Vagina (tissue), 2 donors: ENCODE results near the gene PCSK5. TPM values are rescaled to one million over a fixed set of nuclear protein-coding genes. Genes with fewer than 3 reads are reported as not detected.
A peak's percentile ranks its signal among the peaks of the same experiment; 100 is the strongest.

Experiments
- DNase-seq, 2 donors: peaks; one replicate each; pipeline ENCODE4 v3.0.0-alpha.2; 2017; ENCODE audit errors: extremely low spot score in 2 of 2
- H3K27ac ChIP-seq: fragments of 200-600 bp; sonication (generic); one replicate; pipeline ENCODE4 v1.5.1; 2019
- H3K27me3 ChIP-seq: fragments of 200-600 bp; sonication (generic); one replicate; pipeline ENCODE4 v1.5.1; 2019
- H3K36me3 ChIP-seq, 2 donors: fragments of 200-600 bp; sonication (generic); one replicate each; pipeline ENCODE4 v1.5.1; 2017 to 2019
- H3K4me1 ChIP-seq: fragments of 200-600 bp; sonication (generic); one replicate; pipeline ENCODE4 v1.5.1; 2019
- H3K4me3 ChIP-seq, 2 donors: fragments of 200-600 bp; sonication (generic); 1 replicate in 1 of 2; 2 replicates in 1 of 2; pipeline ENCODE4 v1.5.1; 2016 to 2019
- H3K9me3 ChIP-seq: fragments of 200-600 bp; sonication (generic); one replicate; pipeline ENCODE4 v1.5.1; 2019
- POLR2A ChIP-seq, 2 donors: fragments of 450-650 bp; IDR thresholded peaks; one replicate each; pipeline ENCODE4 v1.6.1; 2017; ENCODE audit warnings: antibody characterized with exemption in 2 of 2, mild to moderate bottlenecking in 2 of 2, moderate library complexity in 2 of 2
- POLR2AphosphoS5 ChIP-seq, 2 donors: sonication (generic); formaldehyde crosslinking; IDR thresholded peaks; one replicate each; pipeline ENCODE4 v1.9.0; 2017; ENCODE audit warnings: antibody characterized with exemption in 2 of 2, mild to moderate bottlenecking in 2 of 2, low read depth in 1 of 2; ENCODE audit not compliant: insufficient read depth in 1 of 2
- intact Hi-C: fragments of 100-400 bp; cut with DNase I; formaldehyde crosslinking; loops from one replicate; pipeline ENCODE4 v1.15.1; 2023
- total RNA-seq: library from RNA; depleted of rRNA; stranded (reverse); fragments of >200 nt; gene quantifications from one replicate; pipeline ENCODE4 v1.2.3, GENCODE V29; 2016
- TF ChIP-seq, protein P1 (sequence below), 3 experiments: fragments of 450-650 bp in 2 of 3; fragments of 200-600 bp in 1 of 3; sonication (generic) in 1 of 3; IDR thresholded peaks; one replicate each; pipeline ENCODE4 v1.5.1; 2017 to 2019; ENCODE audit warnings: antibody characterized with exemption in 3 of 3, mild to moderate bottlenecking in 2 of 3, moderate library complexity in 2 of 3

The PCSK5 gene
- total RNA-seq, 1 donor from 2014 or later, result 22.6 TPM

DNA sequence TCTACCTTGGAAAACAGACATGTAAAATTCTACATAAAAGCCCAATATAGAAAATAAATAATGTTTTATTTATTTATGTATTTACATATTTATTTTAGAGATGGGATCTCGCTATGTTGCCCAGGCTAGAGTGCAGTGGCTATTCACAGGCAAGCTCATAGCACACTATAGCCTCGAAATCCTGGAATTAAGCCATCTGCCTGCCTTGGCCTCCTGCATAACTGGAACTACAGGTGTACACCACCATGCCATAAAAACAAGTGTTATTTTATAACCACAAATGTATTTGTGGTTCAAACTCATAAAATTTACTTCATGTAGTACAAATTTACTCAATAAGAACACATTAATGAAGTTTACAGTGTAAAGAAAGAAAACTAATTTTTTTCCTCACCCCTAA is 510.7 kb downstream of the PCSK5 start:
- no peaks in the 10 kb centered on the region for H3K9me3 ChIP-seq
- no peak overlapping the region for H3K4me3 ChIP-seq
- H3K4me1 ChIP-seq, result no peaks in the 10 kb centered on the region
- no peak for DNase-seq
- no peaks in the 10 kb centered on the region for H3K27me3 ChIP-seq
- H3K36me3 ChIP-seq, result no peaks in the 10 kb centered on the region
- intact Hi-C loops, result no loop called here
- no peak overlapping the region for H3K27ac ChIP-seq
- TF ChIP-seq POLR2AphosphoS5 (IDR thresholded peaks at IDR 0.05; ENCODE audit: insufficient read depth in 1 of 2, low read depth in 1 of 2), result no peak
- TF ChIP-seq, protein P1, sequence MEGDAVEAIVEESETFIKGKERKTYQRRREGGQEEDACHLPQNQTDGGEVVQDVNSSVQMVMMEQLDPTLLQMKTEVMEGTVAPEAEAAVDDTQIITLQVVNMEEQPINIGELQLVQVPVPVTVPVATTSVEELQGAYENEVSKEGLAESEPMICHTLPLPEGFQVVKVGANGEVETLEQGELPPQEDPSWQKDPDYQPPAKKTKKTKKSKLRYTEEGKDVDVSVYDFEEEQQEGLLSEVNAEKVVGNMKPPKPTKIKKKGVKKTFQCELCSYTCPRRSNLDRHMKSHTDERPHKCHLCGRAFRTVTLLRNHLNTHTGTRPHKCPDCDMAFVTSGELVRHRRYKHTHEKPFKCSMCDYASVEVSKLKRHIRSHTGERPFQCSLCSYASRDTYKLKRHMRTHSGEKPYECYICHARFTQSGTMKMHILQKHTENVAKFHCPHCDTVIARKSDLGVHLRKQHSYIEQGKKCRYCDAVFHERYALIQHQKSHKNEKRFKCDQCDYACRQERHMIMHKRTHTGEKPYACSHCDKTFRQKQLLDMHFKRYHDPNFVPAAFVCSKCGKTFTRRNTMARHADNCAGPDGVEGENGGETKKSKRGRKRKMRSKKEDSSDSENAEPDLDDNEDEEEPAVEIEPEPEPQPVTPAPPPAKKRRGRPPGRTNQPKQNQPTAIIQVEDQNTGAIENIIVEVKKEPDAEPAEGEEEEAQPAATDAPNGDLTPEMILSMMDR (IDR thresholded peaks at IDR 0.05), result no peak
- TF ChIP-seq POLR2A (IDR thresholded peaks at IDR 0.05), result no peak

DNA sequence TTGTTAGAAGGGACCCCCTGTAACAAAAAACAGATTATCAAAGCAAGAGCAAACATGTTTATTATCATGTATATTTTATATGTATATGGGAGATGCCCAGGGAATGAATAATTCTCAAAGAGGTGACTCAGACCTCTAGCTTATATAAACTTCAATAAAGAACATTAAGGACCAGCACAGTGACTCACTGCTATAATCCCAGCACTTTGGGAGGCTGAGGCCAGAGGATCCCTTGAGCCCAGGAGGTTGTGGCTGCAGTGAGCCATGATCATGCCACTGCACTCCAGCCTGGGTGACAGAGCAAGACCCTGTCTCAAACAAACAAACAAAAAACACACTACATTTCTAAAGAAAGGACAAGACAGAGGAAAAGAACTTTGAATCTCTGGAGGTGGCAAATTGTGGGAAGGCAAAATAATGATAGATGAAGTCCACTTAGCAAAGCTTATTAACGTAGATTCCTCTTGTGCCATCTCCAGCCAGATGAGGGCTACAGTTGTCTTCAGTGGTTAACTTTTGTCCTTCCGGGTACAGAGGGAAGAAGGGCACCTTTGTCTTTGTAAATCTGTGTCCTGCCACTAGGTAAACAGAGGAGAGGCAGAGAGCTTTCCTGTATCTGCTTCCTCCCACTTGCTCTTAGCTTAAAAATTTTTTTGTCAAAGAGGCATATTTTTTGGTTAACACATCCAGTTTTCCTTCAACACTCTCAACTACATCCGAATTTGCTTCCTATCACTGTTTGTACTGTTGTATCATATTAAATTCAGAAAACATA is 511.3 kb downstream of the PCSK5 start:
- Histone ChIP-seq H3K4me1 (no peaks in the 10 kb centered on the region), H3K4me3 (no peak overlapping the region), H3K9me3 (no peaks in the 10 kb centered on the region), H3K27ac (no peak overlapping the region), H3K36me3 (no peaks in the 10 kb centered on the region), H3K27me3 (no peaks in the 10 kb centered on the region)
- TF ChIP-seq, protein P1 (IDR thresholded peaks at IDR 0.05), result no peak
- TF ChIP-seq POLR2A (IDR thresholded peaks at IDR 0.05), result no peak
- TF ChIP-seq POLR2AphosphoS5 (IDR thresholded peaks at IDR 0.05; ENCODE audit: insufficient read depth in 1 of 2, low read depth in 1 of 2), result no peak
- no peak for DNase-seq
- intact Hi-C loops, result no loop called here

DNA sequence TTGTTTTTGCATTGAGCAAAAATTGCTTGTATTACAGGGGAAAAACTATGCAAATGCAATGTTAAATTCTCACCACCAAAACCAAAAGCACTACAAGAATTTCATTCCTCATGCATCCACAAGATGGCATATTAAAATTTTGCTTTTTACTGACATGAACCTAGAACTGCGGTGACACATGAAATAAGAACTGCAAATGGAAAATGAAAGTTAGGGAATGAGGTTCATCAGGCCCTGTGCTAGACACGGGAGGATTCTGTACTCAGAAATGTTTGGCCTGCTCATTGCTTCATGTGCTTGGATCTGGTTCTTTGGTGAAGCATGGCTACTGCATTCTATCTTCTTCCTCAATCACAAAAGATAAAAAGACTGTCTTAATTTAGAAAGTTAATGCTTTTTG is 512.9 kb downstream of the PCSK5 start:
- intact Hi-C loops, result no loop called here
- TF ChIP-seq POLR2AphosphoS5 (IDR thresholded peaks at IDR 0.05; ENCODE audit: insufficient read depth in 1 of 2, low read depth in 1 of 2) (peak in 1 of 2 donors; percentile 62), POLR2A (IDR thresholded peaks at IDR 0.05) (no peak)
- TF ChIP-seq, protein P1 (IDR thresholded peaks at IDR 0.05), result peak in 1 of 3 experiments; percentile 49
- peak overlapping the region in 1 of 2 donors; percentile 7 for H3K4me3 ChIP-seq
- H3K36me3 ChIP-seq, result no peaks in the 10 kb centered on the region
- no peaks in the 10 kb centered on the region for H3K9me3 ChIP-seq
- DNase-seq, result no peak
- H3K4me1 ChIP-seq, result no peaks in the 10 kb centered on the region
- H3K27ac ChIP-seq, result no peak overlapping the region
- no peaks in the 10 kb centered on the region for H3K27me3 ChIP-seq

DNA sequence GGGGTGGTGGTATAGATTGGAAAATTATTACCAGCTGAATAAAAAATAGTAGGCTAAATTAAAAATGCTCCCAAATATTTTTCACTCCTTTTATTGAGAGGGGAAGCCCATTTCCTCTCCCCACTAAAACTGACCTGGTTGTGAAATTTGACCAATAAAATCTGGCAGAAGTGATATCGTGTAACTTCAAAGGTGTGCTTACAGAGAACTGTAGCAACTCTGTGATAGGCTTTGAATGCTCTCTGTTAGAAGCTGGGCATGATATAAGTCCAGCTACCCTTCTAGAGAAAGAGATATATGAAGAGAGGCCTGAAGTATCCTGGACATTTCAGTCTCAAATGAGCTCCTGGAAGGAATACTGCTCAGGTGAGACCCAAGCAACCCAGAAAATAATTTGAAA is 513.9 kb downstream of the PCSK5 start:
- intact Hi-C loops, result no loop called here
- no peaks in the 10 kb centered on the region for H3K9me3 ChIP-seq

DNA sequence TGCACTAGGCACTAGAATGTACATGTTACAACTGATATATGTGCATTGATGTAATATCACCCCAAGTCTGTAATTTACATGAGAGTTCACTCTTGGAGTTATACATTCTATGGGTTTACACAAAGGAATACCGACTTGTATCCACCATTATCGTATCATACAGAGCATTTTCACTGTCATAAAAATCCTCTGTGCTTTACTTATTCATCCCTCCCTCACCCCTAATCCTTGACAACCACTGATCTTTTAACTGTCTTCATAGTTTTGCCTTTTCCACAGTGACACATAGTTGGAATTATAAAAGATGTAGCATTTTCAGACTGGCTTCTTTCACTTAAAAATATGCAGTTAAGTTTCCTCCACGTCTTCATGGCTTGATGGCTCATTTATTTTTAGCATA is 514.9 kb downstream of the PCSK5 start:
- Histone ChIP-seq H3K4me1 (no peaks in the 10 kb centered on the region), H3K36me3 (no peaks in the 10 kb centered on the region), H3K27me3 (no peaks in the 10 kb centered on the region), H3K27ac (no peak overlapping the region), H3K4me3 (no peak overlapping the region), H3K9me3 (no peaks in the 10 kb centered on the region)
- DNase-seq, result no peak
- intact Hi-C loops, result no loop called here
- no peak for TF ChIP-seq POLR2AphosphoS5 (IDR thresholded peaks at IDR 0.05; ENCODE audit: insufficient read depth in 1 of 2, low read depth in 1 of 2)
- no peak for TF ChIP-seq POLR2A (IDR thresholded peaks at IDR 0.05)
- TF ChIP-seq, protein P1 (IDR thresholded peaks at IDR 0.05), result no peak

More for the DNA sequence above, 513.9 kb downstream of the PCSK5 start:
- Histone ChIP-seq H3K27me3 (no peaks in the 10 kb centered on the region), H3K36me3 (no peaks in the 10 kb centered on the region), H3K4me1 (no peaks in the 10 kb centered on the region), H3K27ac (no peak overlapping the region), H3K4me3 (no peak overlapping the region)
- TF ChIP-seq POLR2A (IDR thresholded peaks at IDR 0.05), result no peak
- no peak for DNase-seq
